Dermis microvascular lymphatic vessel endothelial cell (primary cell): ENCODE data around the gene SMAD1. TPM values are rescaled to one million over a fixed set of nuclear protein-coding genes. Genes with fewer than 3 reads are reported as not detected.
"Not testable (repeated sequence)": the region's sequence is repeated elsewhere in the genome, so short reads cannot be mapped to it uniquely, and the experiment has no call there.

Experiments
- DNase-seq, 2 donors: peaks; one replicate each; pipeline versions ENCODE4 v3.0.0 to v3.0.0-alpha.2; 2010; ENCODE audit warnings: low read depth in 2 of 2
- total RNA-seq: library from RNA; depleted of rRNA; stranded (reverse); fragments of >200 nt; gene quantifications from 2 replicates; pipeline ENCODE4 v1.2.1, GENCODE V29; 2014

SMAD1 gene
- total RNA-seq, 1 donor from 2014 or later = 68.4 TPM

DNA sequence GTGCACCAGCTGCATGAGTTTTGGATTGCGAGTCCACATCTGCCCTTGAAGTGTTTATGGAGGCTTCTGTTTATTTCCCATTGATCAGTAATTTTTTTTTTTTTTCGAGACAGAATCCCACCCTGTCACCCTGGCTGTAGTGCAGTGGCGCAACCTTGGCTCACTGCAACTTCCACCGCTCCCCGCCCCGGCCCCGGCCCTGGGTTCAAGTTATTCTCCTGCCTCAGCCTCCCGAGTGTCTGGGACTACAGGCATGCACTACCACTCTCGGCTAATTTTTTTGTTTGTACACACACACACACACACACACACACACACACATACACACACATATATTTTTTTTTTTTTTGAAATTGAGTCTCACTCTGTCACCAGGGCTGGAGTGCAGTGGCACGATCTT is 46.1 kb downstream of the SMAD1 start:
- no peak for DNase-seq

DNA sequence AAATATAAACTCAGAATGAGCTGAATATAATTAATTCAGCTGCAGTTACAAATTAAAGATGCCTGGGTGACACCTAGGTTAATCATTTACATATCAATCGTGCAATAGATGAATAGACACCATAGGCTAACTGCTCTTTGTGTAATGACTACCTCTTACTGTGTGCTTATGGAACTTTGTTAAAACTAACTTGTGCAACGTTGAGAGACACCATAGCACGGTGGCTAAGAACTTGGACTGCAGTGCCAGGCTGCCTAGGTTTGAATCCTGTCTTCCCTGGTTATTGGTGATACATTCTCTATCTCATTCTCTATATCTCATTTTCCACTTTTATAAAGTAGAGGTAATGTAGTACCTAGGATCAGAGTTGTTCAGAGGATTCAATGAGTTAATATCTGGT is 46.9 kb downstream of the SMAD1 start:
- DNase-seq = no peak

DNA sequence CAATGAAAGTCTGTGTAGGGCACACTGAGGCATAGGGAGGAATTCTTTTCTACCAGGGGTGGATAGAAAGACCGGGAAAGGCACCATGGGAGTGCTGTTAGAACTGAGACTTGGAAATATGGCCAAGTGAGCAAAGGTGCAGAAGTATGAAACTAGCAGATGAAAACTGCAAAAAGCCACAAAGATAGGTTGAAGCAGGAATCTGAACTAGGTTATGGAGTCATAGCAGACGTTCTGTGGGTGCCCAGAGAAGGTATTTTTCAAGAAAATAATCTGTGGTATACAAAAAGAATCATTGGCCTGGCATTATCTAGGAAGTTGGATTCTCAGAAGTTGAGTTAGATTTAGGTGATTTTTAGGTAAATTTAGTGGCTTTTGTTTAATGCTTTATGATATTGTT is 48.5 kb downstream of the SMAD1 start:
- no peak for DNase-seq

DNA sequence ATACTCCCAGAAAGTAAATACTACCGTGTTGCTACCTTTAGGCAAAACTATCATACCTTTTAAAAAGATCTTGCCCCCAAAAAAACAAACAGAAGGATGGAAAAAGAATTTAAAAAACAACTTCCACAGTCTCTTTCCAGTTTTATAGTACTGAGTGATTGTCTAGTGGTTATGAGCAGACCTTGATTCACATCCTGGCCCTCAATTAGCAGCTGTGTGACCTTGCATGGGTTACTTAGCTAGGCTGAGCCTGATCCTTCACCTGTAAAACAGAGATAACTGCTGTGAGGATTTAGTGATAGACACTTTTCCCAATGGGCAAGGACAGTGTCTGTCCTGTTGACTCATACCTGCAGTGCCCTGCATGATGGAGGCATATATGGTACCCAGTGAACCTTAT is 49.0 kb downstream of the SMAD1 start:
- DNase-seq = peak in 1 of 2 donors; percentile 41

DNA sequence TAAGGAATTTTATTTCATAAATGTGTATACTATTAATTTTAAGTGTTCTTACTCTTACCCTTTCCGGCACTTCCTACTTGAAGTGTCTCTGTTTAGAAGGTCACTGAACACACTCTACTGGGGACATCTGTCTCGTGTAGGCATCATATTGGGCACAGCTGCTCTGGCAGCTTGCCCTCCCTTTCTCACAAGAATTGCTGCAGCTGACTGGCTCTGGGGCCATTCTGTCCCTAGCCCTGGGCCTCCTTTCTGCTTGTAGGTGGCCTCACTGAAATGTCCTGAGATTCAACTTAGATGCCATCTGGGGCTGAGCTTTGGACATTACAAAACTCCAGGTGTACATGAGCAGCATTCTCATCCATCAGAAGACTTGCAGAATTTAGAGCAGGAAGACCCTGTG is 49.6 kb downstream of the SMAD1 start:
- peak in 1 of 2 donors; percentile 13 for DNase-seq

DNA sequence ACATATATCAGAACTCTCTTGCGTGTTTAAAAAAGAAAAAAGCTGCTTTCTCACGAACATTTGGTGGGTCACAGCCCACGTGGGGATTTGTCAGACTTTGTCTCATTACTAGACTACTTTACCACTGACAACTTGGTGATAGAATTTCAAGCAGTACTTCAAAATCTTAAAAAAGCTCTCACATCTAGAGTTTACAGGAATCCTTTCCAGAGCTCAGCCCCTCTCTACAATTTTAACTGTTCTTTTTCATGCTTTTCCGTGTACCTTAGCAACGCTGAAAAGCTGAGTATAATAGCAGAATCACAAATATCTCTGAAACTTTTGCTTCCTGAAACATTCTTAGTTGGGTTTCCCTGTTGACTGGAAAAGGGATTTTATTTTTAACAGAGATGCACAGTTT is 50.2 kb downstream of the SMAD1 start:
- DNase-seq = no peak

DNA sequence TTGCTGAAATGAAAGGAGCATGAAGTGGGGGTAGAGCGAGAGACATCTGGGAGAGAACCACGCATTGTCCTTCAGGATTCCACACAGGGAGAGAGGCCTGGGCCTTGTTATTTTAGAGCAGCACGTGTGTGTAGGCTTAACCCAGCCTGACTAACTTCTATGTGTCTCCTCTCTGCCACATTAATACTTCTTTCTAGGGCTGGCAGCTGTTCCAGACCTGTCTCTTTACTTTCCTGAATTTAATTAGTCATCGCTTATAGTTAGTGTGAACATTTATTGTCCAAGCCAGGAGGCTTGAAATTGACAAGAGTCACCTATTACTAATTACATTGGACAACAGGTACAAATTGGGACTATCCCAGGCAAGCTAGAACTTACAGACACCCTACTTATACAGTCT is 51.3 kb downstream of the SMAD1 start:
- peak in 1 of 2 donors; percentile 31 for DNase-seq

DNA sequence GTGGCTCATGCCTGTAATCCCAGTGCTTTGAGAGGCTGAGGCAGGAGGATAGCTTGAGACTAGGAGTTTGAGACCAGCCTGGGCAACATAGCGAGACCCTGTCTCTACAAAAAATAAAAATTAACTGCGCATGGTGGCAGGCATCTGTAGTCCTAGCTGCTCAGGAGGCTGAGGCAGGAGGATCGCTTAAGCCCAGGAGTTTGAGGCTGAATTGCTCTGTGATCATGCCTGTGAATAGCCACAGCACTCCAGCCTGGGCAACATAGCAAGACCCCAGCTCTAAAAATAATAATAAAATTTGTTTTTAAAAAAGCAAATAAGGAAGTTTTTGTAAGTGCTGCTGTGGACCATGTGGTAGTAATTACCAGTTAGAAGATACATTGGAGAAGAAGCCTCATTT is 51.8 kb downstream of the SMAD1 start:
- not testable (repeated sequence) for DNase-seq

DNA sequence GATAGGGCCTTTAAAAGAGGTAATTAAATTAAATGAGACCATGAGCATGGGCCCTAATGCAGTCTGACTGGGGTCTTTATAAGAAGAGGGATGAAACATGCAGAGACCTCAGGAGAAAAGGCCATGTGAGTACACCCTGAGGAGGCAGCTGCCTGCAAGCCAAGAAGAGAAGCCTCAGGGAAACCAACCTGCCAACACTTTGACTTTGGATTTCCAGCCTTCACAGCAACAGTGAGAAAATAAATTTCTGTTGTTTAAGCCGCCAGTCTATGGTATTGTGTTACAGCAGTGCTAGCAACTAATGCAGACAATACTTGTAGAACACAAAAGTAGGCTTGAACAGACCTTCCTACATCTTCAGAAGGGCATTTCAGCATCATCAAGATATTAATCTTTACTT is 52.3 kb downstream of the SMAD1 start:
- DNase-seq = no peak

DNA sequence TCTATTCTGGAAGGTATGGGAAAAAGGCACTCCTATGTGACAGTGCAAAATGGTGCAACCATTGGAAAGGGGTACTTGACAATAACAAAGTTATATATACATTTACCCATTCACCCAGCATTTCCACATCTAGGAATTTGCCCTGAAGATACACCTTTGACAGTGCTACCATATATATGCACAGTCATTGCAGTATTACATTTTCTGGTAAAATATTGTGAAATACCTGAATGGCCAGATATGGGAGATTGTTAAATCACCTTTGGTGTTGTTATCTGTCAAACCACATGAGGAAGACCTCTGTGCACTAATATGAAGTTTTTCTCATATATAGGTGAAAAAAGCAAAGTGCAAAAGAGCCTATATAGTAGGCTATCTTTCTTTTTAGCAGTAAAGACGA is 53.5 kb downstream of the SMAD1 start:
- no peak for DNase-seq

DNA sequence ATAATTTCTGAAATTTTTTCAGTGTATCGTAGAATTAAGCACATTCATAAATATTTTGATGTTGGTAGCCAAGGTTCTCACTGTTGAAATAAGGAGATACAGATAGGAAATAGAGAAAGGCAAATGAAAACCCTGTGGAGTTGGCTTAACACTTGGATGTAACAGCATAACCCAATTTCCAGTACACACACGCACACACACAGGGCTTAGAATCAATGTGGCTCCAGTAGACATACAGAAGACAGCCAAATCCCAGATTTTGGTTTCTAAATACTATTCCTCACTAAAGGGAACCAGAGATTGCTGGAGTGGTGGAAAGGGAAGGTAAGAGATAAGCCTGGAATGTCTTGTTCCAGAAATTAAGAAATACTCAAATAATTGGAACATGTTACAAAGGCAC is 54.4 kb downstream of the SMAD1 start:
- DNase-seq = no peak

DNA sequence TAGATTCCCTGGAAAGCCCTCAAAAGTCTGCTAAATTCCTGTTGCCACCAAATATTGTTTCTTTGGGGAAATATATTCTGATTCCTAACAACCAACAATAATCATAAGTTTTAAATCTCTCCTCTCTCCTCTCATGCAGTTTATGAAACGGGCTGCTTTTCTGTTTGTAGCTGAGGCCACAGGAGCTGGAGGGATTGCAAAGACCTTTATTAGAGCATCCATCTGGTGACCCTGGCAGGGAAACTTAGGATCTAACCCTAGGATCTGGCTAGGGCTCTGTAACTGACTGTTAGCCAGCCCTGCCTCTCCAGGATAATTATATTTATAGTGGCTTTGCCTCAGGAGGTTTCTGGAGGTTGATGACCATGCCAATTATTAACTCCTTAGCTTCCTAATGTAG is 56.9 kb downstream of the SMAD1 start:
- DNase-seq = no peak

DNA sequence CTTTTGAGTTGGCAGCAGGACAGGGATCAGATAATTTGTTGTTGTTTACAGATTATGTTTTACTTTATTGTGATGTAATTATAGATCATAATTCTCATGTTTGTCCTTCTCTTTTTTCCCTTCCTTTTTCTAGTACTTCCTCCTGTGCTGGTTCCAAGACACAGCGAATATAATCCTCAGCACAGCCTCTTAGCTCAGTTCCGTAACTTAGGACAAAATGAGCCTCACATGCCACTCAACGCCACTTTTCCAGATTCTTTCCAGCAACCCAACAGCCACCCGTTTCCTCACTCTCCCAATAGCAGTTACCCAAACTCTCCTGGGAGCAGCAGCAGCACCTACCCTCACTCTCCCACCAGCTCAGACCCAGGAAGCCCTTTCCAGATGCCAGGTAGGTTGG is 58.0 kb downstream of the SMAD1 start:
- no peak for DNase-seq

DNA sequence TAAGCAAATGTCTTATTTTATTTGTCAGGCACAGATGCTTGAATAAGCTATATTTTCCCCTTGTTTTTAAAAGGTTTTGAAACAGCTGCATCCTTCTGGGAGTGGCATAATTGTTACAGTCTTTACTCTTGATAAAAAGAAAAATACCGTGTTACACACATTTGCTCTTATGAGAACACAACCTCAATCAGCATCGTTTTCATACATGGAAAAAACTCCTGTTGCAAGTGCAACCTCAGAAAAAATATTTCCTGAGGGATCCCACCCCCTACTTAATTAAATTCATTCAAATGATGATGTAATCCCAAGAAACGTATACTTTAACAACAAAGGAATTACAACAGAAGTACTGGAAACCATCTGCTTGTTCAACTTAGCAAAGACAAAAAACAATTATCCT is 58.6 kb downstream of the SMAD1 start:
- peak in 1 of 2 donors; percentile 36 for DNase-seq

DNA sequence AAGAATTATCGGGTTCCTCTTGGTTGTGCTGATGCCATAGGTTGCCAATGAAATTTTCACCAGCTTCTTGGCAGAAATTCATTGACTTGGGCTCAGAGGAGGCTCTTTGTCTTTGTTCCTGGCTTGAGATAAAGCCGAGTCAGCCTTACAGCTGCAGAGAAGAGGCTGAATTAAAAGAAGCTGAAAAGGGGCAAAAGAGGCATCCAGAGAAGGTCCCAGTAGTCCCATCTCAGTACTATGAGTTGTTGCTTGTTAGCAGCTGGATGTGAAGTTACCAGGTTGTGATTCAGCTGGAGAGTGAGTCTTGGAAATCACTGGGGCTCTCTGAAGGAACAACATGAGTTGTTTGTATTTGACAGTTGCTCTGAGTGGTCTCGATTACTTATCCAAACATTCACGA is 59.7 kb downstream of the SMAD1 start:
- DNase-seq = no peak

DNA sequence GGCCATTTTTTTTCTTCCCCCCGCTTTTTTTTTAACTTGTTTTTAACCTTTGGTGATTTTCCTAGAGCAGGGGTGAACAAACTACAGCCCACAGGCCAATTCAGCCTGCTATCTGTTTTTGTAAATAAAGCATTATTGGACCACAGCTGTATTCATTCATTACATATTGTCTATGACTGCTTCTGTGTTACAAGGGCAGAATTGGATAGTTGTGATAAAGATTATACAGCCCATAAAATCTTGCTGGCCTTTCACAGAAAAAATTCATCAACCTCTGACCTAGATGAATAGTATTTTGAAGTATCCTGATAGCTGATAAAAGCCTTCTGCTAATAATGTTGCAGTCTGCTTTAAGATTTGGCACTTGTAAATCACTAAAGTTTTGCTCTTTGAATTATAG is 63.4 kb downstream of the SMAD1 start:
- peak in 1 of 2 donors; percentile 62 for DNase-seq

DNA sequence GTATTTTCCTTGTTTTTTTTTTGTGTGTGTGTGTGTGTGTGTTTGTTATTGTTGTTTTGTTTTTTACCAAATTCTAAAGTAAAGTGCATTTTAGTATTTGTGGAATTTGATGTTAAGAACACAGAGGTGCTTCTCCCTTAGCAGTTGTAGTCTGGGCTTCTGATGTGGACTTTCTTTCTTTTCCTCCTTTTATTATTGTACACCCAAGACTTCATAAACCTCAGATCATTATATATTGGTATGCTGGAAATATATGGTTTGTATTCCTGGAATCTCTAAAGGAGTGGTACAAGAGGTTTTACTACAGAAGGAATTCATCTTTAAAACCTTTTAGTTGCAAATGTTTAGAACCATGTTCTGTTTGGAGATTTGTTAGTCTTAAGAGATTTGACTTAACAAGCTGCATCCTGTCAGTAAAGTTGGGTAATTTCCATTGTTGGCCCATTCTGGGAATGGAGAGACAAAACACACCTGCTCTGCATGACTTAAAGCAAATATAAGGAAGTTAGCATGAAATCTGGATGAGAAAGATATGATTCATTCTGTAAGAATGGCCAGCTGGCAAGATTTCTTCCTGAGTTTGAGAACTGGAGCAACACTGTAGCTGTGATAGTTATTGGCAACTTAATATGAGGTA is 64.0 kb downstream of the SMAD1 start:
- peak; percentile 63 to 98 for DNase-seq

DNA sequence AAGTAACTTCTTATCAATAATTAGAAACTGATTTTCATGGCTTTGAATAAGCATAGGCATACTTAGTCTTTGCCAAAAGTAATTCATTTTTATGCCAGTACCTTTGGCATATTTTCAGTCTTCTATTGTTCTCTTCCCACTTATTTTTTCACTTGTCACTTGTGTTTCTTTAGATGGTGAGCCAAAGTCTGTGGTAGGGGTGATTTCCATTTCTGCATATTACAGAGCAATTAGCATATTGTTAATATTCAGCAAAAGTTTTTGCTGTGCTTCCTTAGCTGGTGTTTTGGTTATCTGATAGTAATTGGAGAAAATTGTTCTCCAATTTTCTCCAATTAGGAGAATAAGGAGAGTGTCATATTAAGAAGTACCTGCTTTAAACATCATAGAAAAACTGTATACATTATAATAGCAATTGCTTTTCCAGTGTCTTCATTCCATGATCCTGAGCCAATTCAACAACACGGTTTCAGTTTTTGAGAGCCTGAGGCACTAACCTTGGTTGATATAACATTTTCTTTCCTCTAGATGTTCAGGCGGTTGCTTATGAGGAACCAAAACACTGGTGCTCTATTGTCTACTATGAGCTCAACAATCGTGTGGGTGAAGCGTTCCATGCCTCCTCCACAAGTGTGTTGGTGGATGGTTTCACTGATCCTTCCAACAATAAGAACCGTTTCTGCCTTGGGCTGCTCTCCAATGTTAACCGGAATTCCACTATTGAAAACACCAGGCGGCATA is 64.7 kb downstream of the SMAD1 start:
- peak in 1 of 2 donors; percentile 88 for DNase-seq

DNA sequence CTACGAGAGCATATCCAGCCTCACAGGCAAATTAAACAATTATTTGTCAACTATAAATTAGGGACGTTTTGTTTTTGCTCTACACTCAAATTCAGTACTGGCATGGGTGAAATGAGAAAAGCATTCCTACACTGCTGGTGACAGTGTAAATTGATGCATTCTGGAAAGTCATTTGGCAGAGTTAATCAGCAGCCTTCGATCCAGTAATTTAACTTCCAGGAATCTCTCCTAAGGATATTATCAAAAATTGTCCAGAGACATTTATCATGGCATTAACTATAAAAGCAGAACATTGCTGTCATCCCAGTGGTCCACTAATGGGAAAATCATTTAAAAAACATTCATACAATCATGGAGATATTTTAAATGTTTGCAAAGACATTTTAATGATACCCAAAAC is 70.0 kb downstream of the SMAD1 start:
- no peak for DNase-seq

DNA sequence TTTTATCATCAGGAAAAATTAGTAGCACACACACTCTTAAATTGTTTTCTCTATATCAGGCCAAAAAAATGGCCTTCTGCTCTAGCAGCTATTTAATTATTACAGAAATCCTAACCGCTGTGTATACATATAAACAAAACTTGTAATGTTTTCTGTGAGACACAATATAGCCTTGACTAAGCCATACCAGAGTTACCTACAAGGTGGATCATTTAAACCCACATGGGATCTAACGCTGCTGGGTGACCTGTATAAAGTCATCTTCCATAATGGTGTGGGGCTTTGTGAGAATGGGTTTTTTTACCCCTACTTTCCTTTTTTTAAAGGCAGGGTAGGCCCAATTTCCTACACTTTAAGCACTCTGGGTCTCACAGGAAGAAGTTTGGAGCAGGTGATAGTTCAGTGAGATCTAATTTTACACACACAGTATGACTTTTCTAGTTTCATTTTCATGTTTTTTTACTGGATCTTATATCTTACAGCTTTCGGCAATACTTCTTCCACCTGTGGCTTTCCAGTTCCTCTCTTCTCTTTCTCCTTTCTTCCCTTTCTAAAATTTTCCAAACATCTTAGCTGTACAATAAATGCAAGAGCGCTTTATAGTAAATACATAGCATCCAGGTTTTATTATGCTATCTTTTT is 70.6 kb downstream of the SMAD1 start:
- DNase-seq = no peak

DNA sequence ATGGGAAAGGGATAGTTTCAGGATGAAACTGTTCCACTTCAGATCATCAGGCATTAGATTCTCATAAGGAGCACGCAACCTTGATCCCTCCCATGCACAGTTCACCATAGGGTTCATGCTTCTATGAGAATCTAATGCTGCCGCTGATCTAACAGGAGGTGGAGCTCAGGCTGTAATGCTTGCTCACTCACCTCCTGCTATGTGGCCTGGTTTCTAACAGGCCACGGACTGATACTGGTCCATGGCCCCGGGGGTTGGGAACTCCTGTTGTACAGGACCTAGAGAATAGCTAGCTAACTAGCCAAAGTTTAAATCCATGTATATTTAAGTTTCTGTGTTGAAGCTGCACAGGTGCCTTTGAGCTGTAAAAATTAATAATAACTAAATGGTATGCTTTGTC is 71.7 kb downstream of the SMAD1 start:
- DNase-seq = no peak

DNA sequence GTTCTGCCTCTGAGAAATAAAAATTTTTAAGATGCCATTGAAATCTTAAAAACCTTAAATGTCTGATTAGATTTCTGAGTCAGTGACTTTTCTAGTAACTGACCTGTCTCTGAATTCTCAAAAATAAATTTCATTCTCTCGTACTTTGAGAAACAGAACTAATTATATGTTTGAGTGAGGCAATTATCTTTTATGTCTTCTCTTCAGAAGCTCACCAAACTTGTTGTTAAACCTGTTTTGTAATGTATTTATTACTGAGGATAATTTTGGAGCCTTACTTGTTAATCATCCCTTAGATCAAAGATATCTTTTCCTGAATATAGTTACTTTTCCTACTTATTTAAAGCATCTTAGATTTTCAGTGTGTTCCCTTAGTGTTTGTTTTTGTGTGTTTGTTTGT is 73.0 kb downstream of the SMAD1 start:
- no peak for DNase-seq

DNA sequence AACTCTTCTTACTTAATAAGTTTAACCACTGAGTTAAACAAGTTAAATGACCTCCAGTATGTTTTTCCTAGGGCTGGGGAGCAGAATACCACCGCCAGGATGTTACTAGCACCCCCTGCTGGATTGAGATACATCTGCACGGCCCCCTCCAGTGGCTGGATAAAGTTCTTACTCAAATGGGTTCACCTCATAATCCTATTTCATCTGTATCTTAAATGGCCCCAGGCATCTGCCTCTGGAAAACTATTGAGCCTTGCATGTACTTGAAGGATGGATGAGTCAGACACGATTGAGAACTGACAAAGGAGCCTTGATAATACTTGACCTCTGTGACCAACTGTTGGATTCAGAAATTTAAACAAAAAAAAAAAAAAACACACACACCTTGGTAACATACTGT is 76.1 kb downstream of the SMAD1 start:
- peak; percentile 55 to 83 for DNase-seq
